B cell (primary cell): ENCODE results near the gene CACNB4. TPM values are rescaled to one million over a fixed set of nuclear protein-coding genes. Genes with fewer than 3 reads are reported as not detected.

Source experiments
- ATAC-seq: fragments of 200-7000 bp; cut with Tn5 transposase; one replicate; pipeline ENCODE4 v1.10.0; 2021; ENCODE audit warnings: low read depth, mild to moderate bottlenecking, moderate number of reproducible peaks, moderate library complexity
- CTCF ChIA-PET: fragments of 350-600 bp; sonication (Branson Sonifier 250); formaldehyde crosslinking; loops from one replicate; lab custom pipeline; 2021; ENCODE audit warnings: antibody characterized with exemption, inconsistent platforms; lab: Charles Lee
- POLR2A ChIA-PET: fragments of 350-600 bp; sonication (Branson Sonifier 250); formaldehyde crosslinking; loops from one replicate; lab custom pipeline; 2021; ENCODE audit warnings: antibody characterized with exemption; lab: Charles Lee
- DNase-seq: peaks from one replicate; pipeline ENCODE4 v3.0.0; 2013
- H2AFZ ChIP-seq: 2 replicates; pipeline ENCODE4 v1.6.1; 2012; ENCODE audit warnings: mild to moderate bottlenecking, low read depth, low read length; ENCODE audit not compliant: insufficient read depth, poor library complexity, severe bottlenecking
- H3K27ac ChIP-seq, 2 donors: 1 replicate in 1 of 2; 2 replicates in 1 of 2; pipeline ENCODE4 v1.5.1; 2012 to 2013; ENCODE audit warnings: low read length in 2 of 2, mild to moderate bottlenecking in 2 of 2, moderate library complexity in 1 of 2
- H3K27me3 ChIP-seq, 4 experiments: fragments of 200-600 bp in 1 of 4; sonication (generic) in 1 of 4; replicated peaks in 1 of 4; 1 replicate in 2 of 4; 2 replicates in 2 of 4; pipeline versions ENCODE4 v1.6.1 to v1.7.0; 2013 to 2016; ENCODE audit warnings: low read length in 3 of 4, mild to moderate bottlenecking in 2 of 4, mixed read lengths in 1 of 4, moderate library complexity in 1 of 4; ENCODE audit not compliant: insufficient read depth in 4 of 4, control insufficient read depth in 3 of 4; ENCODE audit errors: control extremely low read depth in 1 of 4
- H3K36me3 ChIP-seq, 2 experiments: replicated peaks in 1 of 2; 1 replicate in 1 of 2; 2 replicates in 1 of 2; pipeline versions ENCODE4 v1.6.1 to v1.7.1; 2013; ENCODE audit warnings: low read length in 1 of 2; ENCODE audit not compliant: insufficient read depth in 2 of 2, control insufficient read depth in 1 of 2; ENCODE audit errors: control extremely low read depth in 1 of 2, extremely low read depth in 1 of 2
- H3K4me1 ChIP-seq, 2 donors: fragments of 200-600 bp in 1 of 2; sonication (generic) in 1 of 2; 1 replicate in 1 of 2; 2 replicates in 1 of 2; pipeline versions ENCODE4 v1.5.1 to v1.6.1; 2013 to 2017; ENCODE audit warnings: low read length in 2 of 2; ENCODE audit not compliant: control insufficient read depth in 2 of 2, insufficient read depth in 2 of 2
- H3K4me2 ChIP-seq: replicated peaks from 2 replicates; pipeline ENCODE3; 2012; ENCODE audit warnings: mild to moderate bottlenecking, low read depth, low read length; ENCODE audit not compliant: poor library complexity, severe bottlenecking
- H3K4me3 ChIP-seq, 5 experiments: fragments of 200-600 bp in 1 of 5; sonication (generic) in 1 of 5; 1 replicate in 3 of 5; 2 replicates in 2 of 5; pipeline versions ENCODE4 v1.5.1 to v1.7.0; 2011 to 2016; ENCODE audit warnings: low read length in 4 of 5, mild to moderate bottlenecking in 4 of 5, low read depth in 2 of 5, control low read depth in 1 of 5, moderate library complexity in 1 of 5; ENCODE audit not compliant: insufficient read depth in 1 of 5; ENCODE audit errors: control extremely low read depth in 1 of 5, extremely low read depth in 1 of 5
- H3K79me2 ChIP-seq: fragments of 200-600 bp; sonication (generic); one replicate; pipeline ENCODE4 v1.6.0; 2016; ENCODE audit warnings: low read length; ENCODE audit not compliant: control insufficient read depth, insufficient read depth
- H3K9ac ChIP-seq: fragments of 200-600 bp; sonication (generic); 2 replicates; pipeline ENCODE4 v1.6.1; 2017; ENCODE audit warnings: mild to moderate bottlenecking, low read length, moderate library complexity
- H3K9me3 ChIP-seq, 3 donors: one replicate each; pipeline versions ENCODE4 v1.6.1 to v1.7.1; 2013; ENCODE audit warnings: low read length in 2 of 3; ENCODE audit not compliant: control insufficient read depth in 2 of 3, insufficient read depth in 1 of 3; ENCODE audit errors: control extremely low read depth in 1 of 3
- H4K20me1 ChIP-seq: 2 replicates; pipeline ENCODE4 v1.6.0; 2012; ENCODE audit warnings: mild to moderate bottlenecking, low read length; ENCODE audit not compliant: insufficient read depth, control insufficient read depth, poor library complexity, severe bottlenecking
- H3K27ac Mint-ChIP-seq: one replicate; pipeline ENCODE4 v1.8.0; 2021; ENCODE audit warnings: mixed read lengths
- H3K27me3 Mint-ChIP-seq: one replicate; pipeline ENCODE4 v1.8.0; 2021; ENCODE audit warnings: mixed read lengths
- H3K4me1 Mint-ChIP-seq: one replicate; pipeline ENCODE4 v1.8.0; 2021; ENCODE audit warnings: mixed read lengths
- H3K4me3 Mint-ChIP-seq: one replicate; pipeline ENCODE4 v1.8.0; 2021; ENCODE audit warnings: mixed read lengths
- H3K9me3 Mint-ChIP-seq: one replicate; pipeline ENCODE4 v1.8.0; 2022; ENCODE audit warnings: mixed read lengths; ENCODE audit not compliant: insufficient read depth
- CTCF ChIP-seq: fragments of 200-600 bp; IDR thresholded peaks from one replicate; pipeline ENCODE4 v1.8.0; 2022; ENCODE audit warnings: antibody characterized with exemption, mild to moderate bottlenecking
- EZH2 ChIP-seq: IDR thresholded peaks from 2 replicates; pipeline ENCODE4 v1.6.1; 2012; ENCODE audit warnings: borderline replicate concordance, low read depth, mild to moderate bottlenecking, moderate library complexity, low read length; ENCODE audit not compliant: insufficient read depth, poor library complexity, severe bottlenecking
- WGBS: methylation state at CpG from one replicate; pipeline ENCODE4 v1.1.5; 2013; ENCODE audit warnings: missing lambda C conversion rate; ENCODE audit not compliant: insufficient coverage; 5-methylcytosine and 5-hydroxymethylcytosine counted together
- intact Hi-C: fragments of 100-400 bp; cut with micrococcal nuclease; formaldehyde crosslinking; loops from one replicate; pipeline ENCODE4 v1.10.0; 2022
- polyA plus RNA-seq: library from polyadenylated mRNA; depleted of rRNA; stranded (reverse); fragments of >200 nt; gene quantifications from 2 replicates; pipeline ENCODE4 v1.2.3, GENCODE V29; 2012
- total RNA-seq, 2 donors: library from RNA; stranded (reverse); fragments of 120-200 nt in 1 of 2; gene quantifications; 1 replicate in 1 of 2; 2 replicates in 1 of 2; pipeline versions ENCODE4 v1.2.3 to v1.2.4, GENCODE V29; 2013 to 2022

Gene CACNB4
- total and polyA plus RNA-seq, 2 donors (not counting 1 experiment from before 2014, with no cell fraction given): 0.12 to 1.4 TPM

GRCh38 chr2:151845884-151846283 lies 253.0 kb downstream of the CACNB4 start:
- no peaks in the 10 kb centered on the region for H3K27me3 ChIP-seq
- no peaks in the 10 kb centered on the region for H3K9me3 ChIP-seq
- no peaks in the 10 kb centered on the region for H3K79me2 ChIP-seq
- no peaks in the 10 kb centered on the region for H3K36me3 ChIP-seq
- H3K27ac Mint-ChIP-seq: no peak overlapping the region
- no peak overlapping the region for H3K4me2 ChIP-seq
- H4K20me1 ChIP-seq: no peaks in the 10 kb centered on the region
- no peaks in the 10 kb centered on the region for H3K4me1 ChIP-seq
- H3K4me1 Mint-ChIP-seq: peaks cover 22% of the 10 kb centered on the region
- ChIA-PET POLR2A (no interaction called here), CTCF (interaction anchor here (0.9 kb wide), 1 partner anchor 14 kb away, joined by 3 read pairs; no protein-coding TSS in a partner anchor)
- no peaks in the 10 kb centered on the region for H3K27me3 Mint-ChIP-seq
- no peak overlapping the region for H3K4me3 ChIP-seq
- TF ChIP-seq EZH2: no peak
- no peak for TF ChIP-seq CTCF
- no peak overlapping the region for H3K9ac ChIP-seq
- DNase-seq (no peak), ATAC-seq (no peak)
- intact Hi-C loops: no loop called here
- H2AFZ ChIP-seq: no peak overlapping the region
- no peak overlapping the region for H3K4me3 Mint-ChIP-seq
- no peaks in the 10 kb centered on the region for H3K9me3 Mint-ChIP-seq
- no peak overlapping the region for H3K27ac ChIP-seq
- WGBS: no CpG with 5 or more reads among the region's 2 CpGs

DNA sequence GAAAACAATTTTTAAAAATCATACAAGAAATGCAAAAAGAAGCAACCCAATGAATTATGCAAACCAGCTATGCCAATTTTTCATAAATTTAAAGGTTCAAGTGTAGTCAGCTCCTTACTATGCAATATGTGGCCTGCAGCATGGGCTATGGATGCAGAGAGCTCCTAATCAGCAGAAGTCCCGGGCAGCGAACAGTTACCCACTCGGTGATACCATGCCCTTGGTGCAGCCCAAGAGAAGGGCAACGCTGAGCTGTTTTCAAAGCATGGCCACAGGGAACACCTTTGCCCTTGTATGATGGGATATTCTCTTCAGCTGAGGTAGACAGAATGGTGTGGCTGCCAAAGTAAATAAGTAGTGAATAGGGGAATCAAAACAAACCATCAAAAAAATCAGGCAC lies 253.4 kb downstream of the CACNB4 start:
- ATAC-seq (no peak), DNase-seq (no peak)
- H3K27me3 ChIP-seq: no peaks in the 10 kb centered on the region
- Mint-ChIP-seq H3K27me3 (no peaks in the 10 kb centered on the region), H3K4me3 (no peak overlapping the region), H3K4me1 (peaks cover 22% of the 10 kb centered on the region), H3K9me3 (no peaks in the 10 kb centered on the region), H3K27ac (no peak overlapping the region)
- H3K79me2 ChIP-seq: no peaks in the 10 kb centered on the region
- H2AFZ ChIP-seq: no peak overlapping the region
- no peak overlapping the region for H3K4me3 ChIP-seq
- no peaks in the 10 kb centered on the region for H3K9me3 ChIP-seq
- no peak overlapping the region for H3K27ac ChIP-seq
- intact Hi-C loops: no loop called here
- peaks cover 0 to 3% of the 10 kb centered on the region in 2 donors for H3K4me1 ChIP-seq
- ChIA-PET POLR2A (no interaction called here), CTCF (interaction anchor here (0.9 kb wide), 1 partner anchor 15 kb away, joined by 3 read pairs; no protein-coding TSS in a partner anchor)
- no peaks in the 10 kb centered on the region for H3K36me3 ChIP-seq
- TF ChIP-seq EZH2 (no peak), CTCF (no peak)
- WGBS: 100% methylated on average over 3 of the region's 4 CpGs
- no peak overlapping the region for H3K9ac ChIP-seq
- H3K4me2 ChIP-seq: no peak overlapping the region
- H4K20me1 ChIP-seq: no peaks in the 10 kb centered on the region
